ENCODE results near the gene COL27A1. TPM values are rescaled to one million over a fixed set of nuclear protein-coding genes. Genes with fewer than 3 reads are reported as not detected.
A peak's percentile ranks its signal among the peaks of the same experiment; 100 is the strongest.

The COL27A1 gene
- total RNA-seq, 2 experiments from 2014 or later: not detected

GRCh38 chr9:114237781-114238180, 82.4 kb downstream of the COL27A1 start:
- CTCF ChIA-PET (ENCODE audit: unreplicated experiment): no interaction called here
- POLR2A ChIA-PET: no interaction called here
- intact Hi-C loops (cut with micrococcal nuclease; ENCODE audit: unreplicated experiment): loop anchor here (2.0 kb wide), 1 partner anchor 53 kb away; no protein-coding TSS in a partner anchor
- Histone ChIP-seq H3K36me3 (ENCODE audit: insufficient read depth, low read length) (no peaks in the 10 kb centered on the region), H3K4me1 (ENCODE audit: insufficient read depth, low read length, poor library complexity, severe bottlenecking) (no peaks in the 10 kb centered on the region), H3K4me3 (ENCODE audit: low read depth, low read length, poor library complexity, severe bottlenecking) (no peak overlapping the region), H3K9me3 (ENCODE audit: low read length) (no peaks in the 10 kb centered on the region), H2AFZ (ENCODE audit: low read length) (no peak overlapping the region), H3K79me2 (ENCODE audit: insufficient read depth, low read depth, low read length) (no peaks in the 10 kb centered on the region), H4K20me1 (ENCODE audit: insufficient read depth, low read length) (no peaks in the 10 kb centered on the region), H3K27ac (ENCODE audit: low read depth, low read length, poor library complexity, severe bottlenecking) (no peak overlapping the region), H3K9me2 (ENCODE audit: insufficient read depth, low read length) (no peaks in the 10 kb centered on the region), H3K4me2 (ENCODE audit: low read length) (no peak overlapping the region)
- TF ChIP-seq CTCF (conservative IDR thresholded peaks at IDR 0.05; ENCODE audit: low read length) (no peak), EZH2phosphoT487 (IDR thresholded peaks at IDR 0.05; ENCODE audit: borderline replicate concordance, low read depth, low read length) (no peak)
- BruUV-seq (replicated peaks): no TSS peak
- no peak for DNase-seq (ENCODE audit: low spot score)

GRCh38 chr9:114238472-114238871, 83.1 kb downstream of the COL27A1 start:
- no peaks in the 10 kb centered on the region for H3K4me1 ChIP-seq (ENCODE audit: insufficient read depth, low read length, poor library complexity, severe bottlenecking)
- H4K20me1 ChIP-seq (ENCODE audit: insufficient read depth, low read length): no peaks in the 10 kb centered on the region
- no peaks in the 10 kb centered on the region for H3K36me3 ChIP-seq (ENCODE audit: insufficient read depth, low read length)
- POLR2A ChIA-PET: no interaction called here
- CTCF ChIA-PET (ENCODE audit: unreplicated experiment): no interaction called here
- no peak overlapping the region for H3K4me3 ChIP-seq (ENCODE audit: low read depth, low read length, poor library complexity, severe bottlenecking)
- BruUV-seq (replicated peaks): no TSS peak
- H3K4me2 ChIP-seq (ENCODE audit: low read length): no peak overlapping the region
- H3K27ac ChIP-seq (ENCODE audit: low read depth, low read length, poor library complexity, severe bottlenecking): no peak overlapping the region
- DNase-seq (ENCODE audit: low spot score): no peak
- intact Hi-C loops (cut with micrococcal nuclease; ENCODE audit: unreplicated experiment): loop anchor here (2.0 kb wide), 1 partner anchor 52 kb away; no protein-coding TSS in a partner anchor
- H3K9me2 ChIP-seq (ENCODE audit: insufficient read depth, low read length): no peaks in the 10 kb centered on the region
- TF ChIP-seq CTCF (conservative IDR thresholded peaks at IDR 0.05; ENCODE audit: low read length) (no peak), EZH2phosphoT487 (IDR thresholded peaks at IDR 0.05; ENCODE audit: borderline replicate concordance, low read depth, low read length) (no peak)
- H2AFZ ChIP-seq (ENCODE audit: low read length): no peak overlapping the region
- no peaks in the 10 kb centered on the region for H3K79me2 ChIP-seq (ENCODE audit: insufficient read depth, low read depth, low read length)
- no peaks in the 10 kb centered on the region for H3K9me3 ChIP-seq (ENCODE audit: low read length)

GRCh38 chr9:114238891-114239875, 83.8 kb downstream of the COL27A1 start:
- Histone ChIP-seq H3K9me2 (ENCODE audit: insufficient read depth, low read length) (no peaks in the 10 kb centered on the region), H3K27ac (ENCODE audit: low read depth, low read length, poor library complexity, severe bottlenecking) (no peak overlapping the region), H3K36me3 (ENCODE audit: insufficient read depth, low read length) (no peaks in the 10 kb centered on the region), H3K4me1 (ENCODE audit: insufficient read depth, low read length, poor library complexity, severe bottlenecking) (no peaks in the 10 kb centered on the region), H4K20me1 (ENCODE audit: insufficient read depth, low read length) (no peaks in the 10 kb centered on the region), H3K79me2 (ENCODE audit: insufficient read depth, low read depth, low read length) (no peaks in the 10 kb centered on the region), H2AFZ (ENCODE audit: low read length) (no peak overlapping the region), H3K9me3 (ENCODE audit: low read length) (no peaks in the 10 kb centered on the region), H3K4me3 (ENCODE audit: low read depth, low read length, poor library complexity, severe bottlenecking) (no peak overlapping the region), H3K4me2 (ENCODE audit: low read length) (no peak overlapping the region)
- POLR2A ChIA-PET: interaction anchor here (0.6 kb wide), 1 partner anchor 447 kb away, joined by 3 read pairs; no protein-coding TSS in a partner anchor
- peak; percentile 11 for DNase-seq (ENCODE audit: low spot score)
- CTCF ChIA-PET (ENCODE audit: unreplicated experiment): no interaction called here
- no TSS peak for BruUV-seq (replicated peaks)
- TF ChIP-seq EZH2phosphoT487 (IDR thresholded peaks at IDR 0.05; ENCODE audit: borderline replicate concordance, low read depth, low read length) (no peak), CTCF (conservative IDR thresholded peaks at IDR 0.05; ENCODE audit: low read length) (peak; percentile 45; the same call in 1 of the 2 replicates)
- intact Hi-C loops (cut with micrococcal nuclease; ENCODE audit: unreplicated experiment): loop anchor here (2.0 kb wide), 1 partner anchor 52 kb away; no protein-coding TSS in a partner anchor
